Measurements from ENCODE around the gene CALB2.
A peak's percentile ranks its signal among the peaks of the same experiment; 100 is the strongest.

Gene CALB2

GRCh38 chr16:71426880-71427615 is 68.5 kb downstream of the CALB2 start:
- no peak for DNase-seq (ENCODE audit: low read depth)

- no peak for DNase-seq (ENCODE audit: low read depth)
Observed at GRCh38 chr16:71428385-71428784, 69.9 kb downstream of the CALB2 start.

DNA sequence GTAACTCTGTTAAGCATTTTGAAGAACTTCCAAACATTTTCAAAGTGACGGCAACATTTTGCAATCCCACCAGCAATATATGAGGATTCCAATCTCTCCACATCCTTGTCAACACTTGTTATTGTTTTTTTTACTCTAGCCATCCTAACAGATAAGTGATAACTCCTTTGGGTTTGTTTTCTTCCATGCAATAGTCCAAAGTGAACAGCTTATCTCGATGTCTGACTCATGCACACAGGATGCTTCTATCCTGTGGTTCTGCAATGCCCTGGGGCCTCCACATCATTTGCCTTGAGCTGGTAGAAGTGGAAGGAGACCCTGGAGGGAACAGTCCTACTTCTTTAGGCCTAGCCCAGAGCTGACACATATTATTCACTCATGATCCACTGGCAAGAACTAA is 70.4 kb downstream of the CALB2 start:
- DNase-seq (ENCODE audit: low read depth), result no peak

DNA sequence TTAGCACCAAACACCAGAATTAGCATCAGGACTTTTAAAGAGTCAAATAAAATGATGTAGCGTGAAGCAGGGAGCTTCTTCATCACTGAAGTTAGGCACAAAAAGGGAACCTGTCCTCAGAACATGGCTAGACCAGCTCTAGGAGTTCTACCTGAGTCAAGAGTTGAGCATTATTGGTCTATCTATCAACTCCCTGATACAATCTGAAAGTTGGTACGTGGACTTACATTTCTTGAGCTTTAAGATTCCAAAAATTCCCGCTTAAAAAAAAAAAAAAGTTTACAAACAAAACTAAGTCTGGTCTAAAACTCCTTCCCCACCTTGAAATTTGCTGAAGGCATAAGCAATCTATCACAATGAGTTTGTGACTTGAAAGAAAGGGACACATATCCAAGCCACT is 71.1 kb downstream of the CALB2 start:
- DNase-seq (ENCODE audit: low read depth), result no peak

GRCh38 chr16:71430744-71431143 is 72.2 kb downstream of the CALB2 start:
- DNase-seq (ENCODE audit: low read depth), result no peak

DNA sequence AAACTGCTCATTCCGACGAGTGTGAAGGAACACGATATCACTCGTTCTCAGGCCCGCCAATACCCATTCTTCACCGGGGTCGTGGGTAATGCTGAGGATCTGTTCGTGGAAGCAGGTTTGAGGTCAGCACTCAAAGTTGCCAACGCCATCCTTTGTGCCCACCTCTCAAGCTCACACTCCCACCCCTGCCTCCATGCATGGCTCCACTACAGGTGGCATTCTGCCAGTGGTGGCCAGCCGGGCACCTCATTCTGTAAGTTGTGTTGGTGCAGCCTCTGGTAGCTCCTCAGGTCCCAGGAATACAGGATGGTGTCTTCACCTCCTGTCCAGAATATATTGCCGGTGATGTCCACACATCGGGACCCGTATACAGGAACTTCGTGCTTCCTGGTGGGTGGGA is 72.7 kb downstream of the CALB2 start:
- no peak for DNase-seq (ENCODE audit: low read depth)

DNA sequence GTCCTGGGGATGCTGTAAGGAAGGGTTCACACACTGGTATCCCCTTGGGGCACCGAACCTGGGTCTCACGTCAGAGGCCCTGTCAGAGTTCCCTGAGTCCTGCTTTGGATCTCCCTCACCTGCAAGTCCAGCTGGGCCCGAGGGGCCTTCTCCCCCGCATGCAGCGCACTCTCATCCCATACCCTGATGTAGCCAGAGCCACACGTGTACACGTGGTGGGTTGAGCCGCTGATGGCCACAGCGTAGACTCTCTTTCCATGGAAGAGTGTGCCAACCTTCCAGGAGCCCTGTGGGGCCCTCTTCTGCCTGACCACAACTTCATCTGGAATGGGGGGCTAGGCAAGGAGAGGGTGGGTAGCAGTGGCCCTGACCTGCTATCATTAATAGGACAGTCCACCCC is 73.5 kb downstream of the CALB2 start:
- DNase-seq (ENCODE audit: low read depth), result no peak

- DNase-seq (ENCODE audit: low read depth), result no peak
Observed at GRCh38 chr16:71432906-71433305, 74.4 kb downstream of the CALB2 start.

GRCh38 chr16:71436473-71436872 is 78.0 kb downstream of the CALB2 start:
- no peak for DNase-seq (ENCODE audit: low read depth)

DNA sequence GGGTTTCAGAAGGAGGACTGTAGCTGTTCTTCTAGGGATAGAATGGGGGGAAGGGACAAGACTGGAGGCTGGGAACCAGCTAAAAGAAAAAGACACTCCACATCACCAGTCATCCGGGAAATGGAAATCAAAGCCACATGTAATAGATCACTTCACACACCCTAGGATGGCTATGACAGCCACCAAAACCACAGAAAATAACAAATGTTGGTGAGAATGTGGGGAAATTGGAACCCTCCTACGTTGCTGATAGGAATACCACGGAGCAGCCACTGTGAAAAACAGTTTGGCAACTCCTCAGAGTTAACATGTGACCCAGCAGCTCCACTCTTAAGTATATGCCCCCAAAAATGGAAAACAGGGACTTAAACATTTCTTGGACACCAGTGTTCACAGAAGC is 81.0 kb downstream of the CALB2 start:
- peak; percentile 48 for DNase-seq (ENCODE audit: low read depth)
